KMS-11 (cell line): ENCODE data around the gene AAGAB.
A peak's percentile ranks its signal among the peaks of the same experiment; 100 is the strongest.

Experiments
- H2AFZ ChIP-seq: fragments of 200-600 bp; sonication (generic); 2 replicates; pipeline ENCODE4 v1.6.1; 2016; ENCODE audit warnings: antibody characterized with exemption, mixed run types, low read depth
- H3K27ac ChIP-seq: fragments of 200-600 bp; sonication (generic); 2 replicates; pipeline ENCODE4 v1.6.1; 2016; ENCODE audit warnings: mild to moderate bottlenecking, mixed run types
- H3K27me3 ChIP-seq: fragments of 200-600 bp; sonication (generic); 2 replicates; pipeline ENCODE4 v1.6.1; 2017; ENCODE audit warnings: mild to moderate bottlenecking, low read depth, mixed run types, moderate library complexity; ENCODE audit not compliant: insufficient read depth
- H3K36me3 ChIP-seq: fragments of 200-600 bp; sonication (generic); 2 replicates; pipeline ENCODE4 v1.6.1; 2017; ENCODE audit warnings: mild to moderate bottlenecking, mixed run types; ENCODE audit not compliant: insufficient read depth
- H3K4me1 ChIP-seq: fragments of 200-600 bp; sonication (generic); 2 replicates; pipeline ENCODE4 v1.6.1; 2016; ENCODE audit warnings: mild to moderate bottlenecking, low read depth, mixed run types; ENCODE audit not compliant: poor library complexity, severe bottlenecking
- H3K4me2 ChIP-seq: fragments of 200-600 bp; sonication (generic); 2 replicates; pipeline ENCODE4 v1.7.0; 2016; ENCODE audit warnings: mild to moderate bottlenecking, mixed run types
- H3K4me3 ChIP-seq: fragments of 200-600 bp; sonication (generic); IDR thresholded peaks from 2 replicates; pipeline ENCODE4 v1.6.1; 2017; ENCODE audit warnings: low read depth, low read length, mixed read lengths; ENCODE audit not compliant: insufficient read depth
- H3K79me2 ChIP-seq: fragments of 200-600 bp; sonication (generic); 2 replicates; pipeline ENCODE4 v1.6.1; 2016; ENCODE audit warnings: low read depth, mixed run types; ENCODE audit not compliant: insufficient read depth
- H3K9ac ChIP-seq: fragments of 200-600 bp; sonication (generic); 2 replicates; pipeline ENCODE4 v1.6.1; 2016; ENCODE audit warnings: mild to moderate bottlenecking, mixed run types
- H4K20me1 ChIP-seq: fragments of 200-600 bp; sonication (generic); 2 replicates; pipeline ENCODE4 v1.6.1; 2016; ENCODE audit warnings: mild to moderate bottlenecking, mixed run types; ENCODE audit not compliant: insufficient read depth
- TF ChIP-seq, protein P1 (sequence below): fragments of 200-600 bp; sonication (generic); conservative IDR thresholded peaks from 2 replicates; pipeline ENCODE4 v1.6.1; 2017; ENCODE audit warnings: low read depth, mild to moderate bottlenecking, antibody characterized with exemption, low read length, moderate library complexity, mixed read lengths

AAGAB gene

GRCh38 chr15:67256051-67256450, 1.6 kb upstream of the AAGAB start:
- Histone ChIP-seq H3K27me3 (no peaks in the 10 kb centered on the region), H3K4me1 (peaks cover 11% of the 10 kb centered on the region), H2AFZ (no peak overlapping the region), H3K79me2 (peaks cover 26% of the 10 kb centered on the region), H3K4me2 (no peak overlapping the region), H3K36me3 (no peaks in the 10 kb centered on the region), H3K27ac (no peak overlapping the region), H3K9ac (no peak overlapping the region), H3K4me3 (no peak overlapping the region), H4K20me1 (no peaks in the 10 kb centered on the region)
- TF ChIP-seq, protein P1, sequence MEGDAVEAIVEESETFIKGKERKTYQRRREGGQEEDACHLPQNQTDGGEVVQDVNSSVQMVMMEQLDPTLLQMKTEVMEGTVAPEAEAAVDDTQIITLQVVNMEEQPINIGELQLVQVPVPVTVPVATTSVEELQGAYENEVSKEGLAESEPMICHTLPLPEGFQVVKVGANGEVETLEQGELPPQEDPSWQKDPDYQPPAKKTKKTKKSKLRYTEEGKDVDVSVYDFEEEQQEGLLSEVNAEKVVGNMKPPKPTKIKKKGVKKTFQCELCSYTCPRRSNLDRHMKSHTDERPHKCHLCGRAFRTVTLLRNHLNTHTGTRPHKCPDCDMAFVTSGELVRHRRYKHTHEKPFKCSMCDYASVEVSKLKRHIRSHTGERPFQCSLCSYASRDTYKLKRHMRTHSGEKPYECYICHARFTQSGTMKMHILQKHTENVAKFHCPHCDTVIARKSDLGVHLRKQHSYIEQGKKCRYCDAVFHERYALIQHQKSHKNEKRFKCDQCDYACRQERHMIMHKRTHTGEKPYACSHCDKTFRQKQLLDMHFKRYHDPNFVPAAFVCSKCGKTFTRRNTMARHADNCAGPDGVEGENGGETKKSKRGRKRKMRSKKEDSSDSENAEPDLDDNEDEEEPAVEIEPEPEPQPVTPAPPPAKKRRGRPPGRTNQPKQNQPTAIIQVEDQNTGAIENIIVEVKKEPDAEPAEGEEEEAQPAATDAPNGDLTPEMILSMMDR = no peak

- Histone ChIP-seq H3K9ac (peak overlapping the region; percentile 73), H3K36me3 (no peaks in the 10 kb centered on the region), H4K20me1 (no peaks in the 10 kb centered on the region), H3K79me2 (peaks cover 47% of the 10 kb centered on the region), H3K4me1 (peaks cover 11% of the 10 kb centered on the region), H3K4me2 (peak overlapping the region; percentile 52), H3K27ac (peak overlapping the region; percentile 66), H2AFZ (peak overlapping the region; percentile 83), H3K27me3 (no peaks in the 10 kb centered on the region), H3K4me3 (no peak overlapping the region)
- TF ChIP-seq, protein P1 = no peak
These were observed 768 bp downstream of the AAGAB start for GRCh38 chr15:67253549-67254237.

GRCh38 chr15:67253101-67253500, 1.4 kb downstream of the AAGAB start:
- H3K4me2 ChIP-seq = peak overlapping the region; percentile 52
- no peaks in the 10 kb centered on the region for H3K27me3 ChIP-seq
- H3K9ac ChIP-seq = no peak overlapping the region; the same call in 1 of the 2 replicates
- no peak overlapping the region for H3K27ac ChIP-seq
- peaks cover 11% of the 10 kb centered on the region for H3K4me1 ChIP-seq
- no peak overlapping the region for H3K4me3 ChIP-seq
- no peaks in the 10 kb centered on the region for H3K36me3 ChIP-seq
- TF ChIP-seq, protein P1 = no peak
- peaks cover 53% of the 10 kb centered on the region for H3K79me2 ChIP-seq
- H4K20me1 ChIP-seq = no peaks in the 10 kb centered on the region
- no peak overlapping the region for H2AFZ ChIP-seq

DNA sequence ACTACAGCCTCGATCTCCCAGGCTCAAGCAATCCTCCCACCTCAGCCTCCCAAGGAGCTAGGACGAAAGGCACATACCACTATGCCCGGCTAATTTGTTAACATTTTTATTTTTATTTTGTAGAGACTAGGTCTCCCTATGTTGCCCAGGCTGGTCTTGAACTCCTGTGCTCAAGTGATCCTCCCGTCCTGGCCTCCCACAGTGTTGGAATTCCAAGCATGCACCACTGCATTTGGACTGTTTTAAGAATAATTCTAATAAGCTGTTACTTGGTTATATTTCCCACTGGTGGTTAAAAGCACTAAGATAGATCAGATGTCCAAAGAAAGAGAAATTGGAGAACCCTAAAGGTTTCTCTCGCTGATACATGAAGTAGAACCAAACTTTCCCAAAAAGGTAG, 3.1 kb downstream of the AAGAB start:
- Histone ChIP-seq H3K27me3 (no peaks in the 10 kb centered on the region), H3K27ac (no peak overlapping the region), H3K79me2 (peaks cover 65% of the 10 kb centered on the region), H3K4me1 (peaks cover 11% of the 10 kb centered on the region), H3K36me3 (no peaks in the 10 kb centered on the region), H2AFZ (no peak overlapping the region), H3K4me2 (no peak overlapping the region), H3K9ac (no peak overlapping the region), H4K20me1 (no peaks in the 10 kb centered on the region), H3K4me3 (no peak overlapping the region)
- TF ChIP-seq, protein P1 = no peak
